ENCODE measurements around the gene ZKSCAN3.
"Not testable (repeated sequence)": the region's sequence is repeated elsewhere in the genome, so short reads cannot be mapped to it uniquely, and the experiment has no call there.

The ZKSCAN3 gene

GRCh38 chr6:28378644-28379043 is 28.9 kb downstream of the ZKSCAN3 start:
- DNase-seq, result no peak

- no peak for DNase-seq
These were observed 30.6 kb downstream of the ZKSCAN3 start for GRCh38 chr6:28380381-28380780.

- DNase-seq, result peak; percentile 82
These were observed 33.7 kb downstream of the ZKSCAN3 start for GRCh38 chr6:28383235-28384142.

- no peak for DNase-seq
These were observed 34.4 kb downstream of the ZKSCAN3 start for GRCh38 chr6:28384143-28384533.

- DNase-seq, result no peak
These were observed 40.9 kb downstream of the ZKSCAN3 start for GRCh38 chr6:28390688-28391087.

- DNase-seq, result no peak
These were observed 44.3 kb downstream of the ZKSCAN3 start for GRCh38 chr6:28393912-28394662.

- no peak for DNase-seq
These were observed 46.2 kb downstream of the ZKSCAN3 start for GRCh38 chr6:28395918-28396317.

GRCh38 chr6:28399350-28400121 is 49.8 kb downstream of the ZKSCAN3 start, which contains the start of gene ZSCAN12:
TSS of gene ZSCAN12 (minus strand) at chr6:28399747. CDS start at chr6:28398405, 1,342 bp downstream.
- peak; percentile 57 for DNase-seq

GRCh38 chr6:28400122-28400451 is 50.3 kb downstream of the ZKSCAN3 start:
- no peak for DNase-seq

GRCh38 chr6:28401172-28401571 is 51.4 kb downstream of the ZKSCAN3 start:
- no peak for DNase-seq

- no peak for DNase-seq
These were observed 52.5 kb downstream of the ZKSCAN3 start for GRCh38 chr6:28402197-28402596.

GRCh38 chr6:28403923-28404322 is 54.2 kb downstream of the ZKSCAN3 start:
- DNase-seq, result not testable (repeated sequence)

GRCh38 chr6:28407401-28407800 is 57.7 kb downstream of the ZKSCAN3 start:
- DNase-seq, result no peak

GRCh38 chr6:28408076-28408802 is 58.5 kb downstream of the ZKSCAN3 start:
- DNase-seq, result no peak

GRCh38 chr6:28410767-28411166 is 61.0 kb downstream of the ZKSCAN3 start:
- DNase-seq, result no peak

- no peak for DNase-seq
These were observed 63.9 kb downstream of the ZKSCAN3 start for GRCh38 chr6:28413681-28414080.

All from NCI-H526 treated with DMSO at 0.1 percent for 48 hours (cell line).